Transverse colon (tissue), 4 donors: ENCODE measurements around the gene EMD. TPM values are rescaled to one million over a fixed set of nuclear protein-coding genes. Genes with fewer than 3 reads are reported as not detected.

ENCODE experiments used
- DNase-seq: peaks from one replicate; pipeline ENCODE4 v3.0.0-alpha.2; 2019
- H3K27ac ChIP-seq, 4 donors: fragments of 200-600 bp; sonication (generic); 2 replicates each; pipeline ENCODE4 v1.5.1; 2016 to 2018; ENCODE audit warnings: inconsistent platforms in 4 of 4
- H3K27me3 ChIP-seq: fragments of 200-600 bp; sonication (generic); 2 replicates; pipeline ENCODE4 v1.5.1; 2017; ENCODE audit warnings: inconsistent platforms
- H3K36me3 ChIP-seq, 4 donors: fragments of 200-600 bp; sonication (generic); 2 replicates each; pipeline ENCODE4 v1.5.1; 2017 to 2019; ENCODE audit warnings: inconsistent platforms in 4 of 4
- H3K4me1 ChIP-seq, 4 donors: fragments of 200-600 bp; sonication (generic); 2 replicates each; pipeline ENCODE4 v1.5.1; 2017 to 2020; ENCODE audit warnings: inconsistent platforms in 4 of 4
- H3K4me3 ChIP-seq, 4 donors: fragments of 200-600 bp; sonication (generic); 1 replicate in 1 of 4; 2 replicates in 3 of 4; pipeline versions ENCODE4 v1.5.1 to v1.6.1; 2017 to 2019; ENCODE audit warnings: inconsistent platforms in 4 of 4
- H3K9me3 ChIP-seq, 2 donors: fragments of 200-600 bp; sonication (generic); 2 replicates each; pipeline ENCODE4 v1.5.1; 2017 to 2019; ENCODE audit warnings: inconsistent platforms in 2 of 2
- CTCF ChIP-seq, 5 experiments: fragments of 200-600 bp in 3 of 5; fragments of 450-650 bp in 2 of 5; sonication (generic) in 3 of 5; IDR thresholded peaks; 1 replicate in 2 of 5; 2 replicates in 3 of 5; pipeline ENCODE4 v1.5.1; 2016 to 2017; ENCODE audit warnings: antibody characterized with exemption in 5 of 5, inconsistent platforms in 3 of 5, mild to moderate bottlenecking in 2 of 5, moderate library complexity in 1 of 5
- EP300 ChIP-seq: sonication (generic); formaldehyde crosslinking; IDR thresholded peaks from one replicate; pipeline ENCODE4 v1.6.1; 2017; ENCODE audit warnings: antibody characterized with exemption, low read depth
- POLR2A ChIP-seq: fragments of 450-650 bp; IDR thresholded peaks from one replicate; pipeline ENCODE4 v1.6.1; 2016; ENCODE audit warnings: antibody characterized with exemption, mild to moderate bottlenecking, moderate library complexity
- POLR2AphosphoS5 ChIP-seq, 3 donors: sonication (generic); formaldehyde crosslinking; IDR thresholded peaks; one replicate each; pipeline ENCODE4 v1.6.1; 2016; ENCODE audit warnings: antibody characterized with exemption in 3 of 3
- WGBS, 2 donors: methylation state at CpG; one replicate each; pipeline ENCODE4 v1.1.5; 2018; ENCODE audit warnings: low coverage in 1 of 2; 5-methylcytosine and 5-hydroxymethylcytosine counted together
- in situ Hi-C, 4 donors: fragments of 200-750 bp; cut with MboI; loops; one replicate each; pipeline versions ENCODE4 v1.15.0 to v1.15.1; 2017; ENCODE audit warnings: low sequenced_read_pairs in 3 of 4, low pct_ligation_motif_present in 1 of 4, low pct_unique_long_range_greater_than_20kb in 1 of 4
- intact Hi-C: fragments of 100-400 bp; cut with DNase I; formaldehyde crosslinking; loops from one replicate; pipeline ENCODE4 v1.15.1; 2023; ENCODE audit warnings: low total_unique reads
- total RNA-seq, 4 donors: library from RNA; depleted of rRNA; stranded (reverse); fragments of >200 nt; gene quantifications; one replicate each; pipeline ENCODE4 v1.1.0, GENCODE V29; 2016

EMD gene
- total RNA-seq, 4 donors from 2014 or later, result 27.3 to 89.8 (median 55.5) TPM

GRCh38 chrX:154413142-154413541 is 34.0 kb downstream of the EMD start:
- Histone ChIP-seq H3K27ac (peak overlapping the region; percentile 91 to 98 (median 96)), H3K36me3 (no peaks in the 10 kb centered on the region), H3K4me1 (peaks cover 0 to 23% (median 8%) of the 10 kb centered on the region in 4 donors), H3K27me3 (no peaks in the 10 kb centered on the region), H3K4me3 (no peak overlapping the region), H3K9me3 (no peaks in the 10 kb centered on the region)
- TF ChIP-seq EP300 (no peak), POLR2A (no peak), POLR2AphosphoS5 (IDR thresholded peaks at IDR 0.05) (no peak), CTCF (IDR thresholded peaks at IDR 0.05) (no peak)
- 69% methylated on average over 7 of the region's 8 CpGs; no CpG with 5 or more reads in 1 of the 2 donors for WGBS, 2 donors
- DNase-seq, result no peak
- in situ Hi-C loops, result loop anchor here in 3 of 4 donors (25.0 kb wide), 1 partner anchor 124 kb away; the partner anchor contains the start of genes G6PD (in 3 of the 3) and IKBKG (in 3 of the 3)
- intact Hi-C loops, result no loop called here

- H3K36me3 ChIP-seq, result no peaks in the 10 kb centered on the region
- intact Hi-C loops, result no loop called here
- H3K9me3 ChIP-seq, result no peaks in the 10 kb centered on the region
- WGBS, 2 donors, result 72% methylated on average over 7 of the region's 7 CpGs; no CpG with 5 or more reads in 1 of the 2 donors
- peaks cover 0 to 8% (median 6%) of the 10 kb centered on the region in 4 donors for H3K4me1 ChIP-seq
- TF ChIP-seq EP300 (no peak), POLR2A (no peak), CTCF (IDR thresholded peaks at IDR 0.05) (no peak), POLR2AphosphoS5 (IDR thresholded peaks at IDR 0.05) (no peak)
- H3K4me3 ChIP-seq, result no peak overlapping the region
- no peak for DNase-seq
- no peaks in the 10 kb centered on the region for H3K27me3 ChIP-seq
- in situ Hi-C loops, result loop anchor here in 3 of 4 donors (25.0 kb wide), 1 partner anchor 120 kb away; the partner anchor contains the start of genes G6PD (in 3 of the 3) and IKBKG (in 3 of the 3)
- H3K27ac ChIP-seq, result no peak overlapping the region
These were observed 38.1 kb downstream of the EMD start for GRCh38 chrX:154417157-154417556.

GRCh38 chrX:154419189-154419588 is 40.1 kb downstream of the EMD start:
- DNase-seq, result no peak
- Histone ChIP-seq H3K9me3 (no peaks in the 10 kb centered on the region), H3K4me1 (no peaks in the 10 kb centered on the region), H3K36me3 (no peaks in the 10 kb centered on the region), H3K27me3 (no peaks in the 10 kb centered on the region), H3K27ac (no peak overlapping the region), H3K4me3 (no peak overlapping the region)
- TF ChIP-seq CTCF (IDR thresholded peaks at IDR 0.05), result no peak
- TF ChIP-seq POLR2AphosphoS5 (IDR thresholded peaks at IDR 0.05), result no peak
- TF ChIP-seq POLR2A, result no peak
- no peak for TF ChIP-seq EP300
- 60 to 84% methylated on average over 1 to 8 of the region's 8 CpGs for WGBS, 2 donors
- intact Hi-C loops (no loop called here), in situ Hi-C loops (loop anchor here in 3 of 4 donors (25.0 kb wide), 1 partner anchor 118 kb away; the partner anchor contains the start of genes G6PD (in 3 of the 3) and IKBKG (in 3 of the 3))

- intact Hi-C loops (no loop called here), in situ Hi-C loops (loop anchor here in 3 of 4 donors (25.0 kb wide), 1 partner anchor 117 kb away; the partner anchor contains the start of genes G6PD (in 3 of the 3) and IKBKG (in 3 of the 3))
- H3K27me3 ChIP-seq, result no peaks in the 10 kb centered on the region
- H3K4me1 ChIP-seq, result no peaks in the 10 kb centered on the region
- WGBS, 2 donors, result 80% methylated on average over 19 of the region's 19 CpGs; no CpG with 5 or more reads in 1 of the 2 donors
- DNase-seq, result no peak
- H3K4me3 ChIP-seq, result no peak overlapping the region
- TF ChIP-seq CTCF (IDR thresholded peaks at IDR 0.05) (no peak), POLR2A (no peak), EP300 (no peak), POLR2AphosphoS5 (IDR thresholded peaks at IDR 0.05) (no peak)
- H3K36me3 ChIP-seq, result no peaks in the 10 kb centered on the region
- no peak overlapping the region for H3K27ac ChIP-seq
- H3K9me3 ChIP-seq, result no peaks in the 10 kb centered on the region
These were observed 40.8 kb downstream of the EMD start for GRCh38 chrX:154419688-154420401.
